Left ventricle myocardium superior (tissue), 1 donor: ENCODE results near the gene PRDM13. TPM values are rescaled to one million over a fixed set of nuclear protein-coding genes. Genes with fewer than 3 reads are reported as not detected.

Source experiments
- ATAC-seq: fragments of 200-7000 bp; cut with Tn5 transposase; one replicate; pipeline ENCODE4 v1.9.1; 2020; ENCODE audit warnings: mild to moderate bottlenecking, moderate library complexity
- DNase-seq: peaks from one replicate; pipeline ENCODE4 v3.0.0-alpha.2; 2020
- intact Hi-C: fragments of 100-400 bp; cut with micrococcal nuclease; formaldehyde crosslinking; loops from one replicate; pipeline ENCODE4 v1.11.0; 2022
- total RNA-seq: library from RNA; stranded (reverse); fragmentation: NEBNext Ultra II Directional; extraction: Animal tissue kit (Norgen Biotek cat#: 25700); gene quantifications from one replicate; pipeline ENCODE4 v1.2.1, GENCODE V29; 2021
- donor health status: DM: no; HTN: yes; CAD: no; lungs with severe emphysema.

Gene PRDM13
- total RNA-seq, 1 donor from 2014 or later: not detected

DNA sequence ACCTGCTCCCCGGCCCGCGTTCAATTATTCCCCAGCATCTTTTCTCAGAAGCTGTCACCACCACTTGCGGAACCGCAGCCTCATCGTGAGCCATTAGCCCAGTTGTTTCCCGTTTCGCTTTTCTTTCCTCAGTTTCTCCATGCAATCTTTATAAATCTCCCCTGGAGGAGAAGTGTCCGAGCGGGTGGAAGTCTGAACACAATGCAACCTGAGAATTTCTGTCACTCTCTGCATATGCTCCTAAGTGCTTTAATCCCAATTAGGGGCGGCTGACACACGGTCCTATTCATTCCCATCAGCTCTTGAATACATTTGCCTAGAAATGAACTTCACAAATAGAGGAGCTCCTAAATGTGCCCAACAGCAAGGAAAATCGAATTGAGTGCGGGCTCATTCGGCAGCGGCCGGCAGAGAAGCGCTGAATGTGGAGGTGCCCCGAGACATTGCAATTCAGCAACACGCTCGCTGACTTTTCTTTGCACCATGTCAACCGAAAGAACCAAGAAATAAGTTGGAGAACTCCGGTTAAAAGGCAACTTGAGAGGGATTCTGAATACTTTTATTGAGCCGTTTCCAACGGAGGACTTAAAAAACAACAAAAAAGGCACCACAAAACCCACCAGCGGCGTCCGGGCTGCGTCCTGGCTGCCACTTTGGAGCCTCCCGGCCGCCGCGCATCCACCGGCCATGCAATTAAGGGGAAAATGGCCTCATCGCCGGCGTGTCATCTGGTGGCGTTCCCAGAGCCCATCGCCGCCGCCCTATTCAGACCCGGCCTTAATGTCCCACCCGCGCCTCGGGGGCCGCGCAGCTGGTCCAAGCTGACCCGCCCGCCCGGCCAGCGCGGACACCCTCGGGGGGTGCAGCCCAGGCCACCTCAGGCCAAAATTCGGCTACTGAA, 3.9 kb upstream of the PRDM13 start:
- ATAC-seq (no peak), DNase-seq (no peak)
- intact Hi-C loops: no loop called here

DNA sequence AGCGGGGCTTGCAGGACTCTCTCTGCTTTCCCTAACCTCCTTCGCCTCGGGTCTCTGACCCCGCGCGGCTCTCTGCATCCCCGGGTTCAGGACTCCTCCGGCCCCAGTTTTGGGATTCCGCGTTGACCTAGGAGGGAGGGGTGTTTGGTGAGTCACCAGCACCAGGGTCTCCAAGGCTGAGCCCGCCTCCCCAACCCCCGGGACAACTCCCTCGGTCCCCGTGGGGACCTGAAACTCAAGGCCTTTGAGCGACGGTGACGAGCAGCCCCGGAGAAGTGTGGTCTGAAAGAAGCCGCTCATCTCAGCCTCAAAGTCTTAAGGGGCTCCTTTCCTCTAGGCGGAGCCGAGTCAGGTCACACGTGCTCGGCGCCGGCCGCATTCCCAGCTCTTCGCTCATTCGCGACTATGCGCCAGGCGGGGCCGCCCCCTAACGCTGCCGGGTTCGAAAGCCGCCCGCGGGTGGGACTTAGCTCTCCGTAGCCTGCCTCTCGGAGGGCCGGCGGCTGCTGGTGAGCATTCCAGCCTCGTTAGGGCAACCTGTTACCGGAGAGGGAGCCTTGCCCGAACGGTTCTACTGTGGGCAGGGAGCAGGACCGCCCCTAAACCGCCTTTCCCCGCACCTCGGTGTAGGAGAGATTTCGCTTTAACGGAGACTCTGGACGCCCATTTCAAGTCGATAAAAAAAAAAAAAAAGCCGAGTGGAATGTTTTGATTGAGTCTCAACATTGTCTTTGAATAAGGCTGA, 3.0 kb upstream of the PRDM13 start:
- intact Hi-C loops: no loop called here
- DNase-seq (no peak), ATAC-seq (peak; percentile 33)

DNA sequence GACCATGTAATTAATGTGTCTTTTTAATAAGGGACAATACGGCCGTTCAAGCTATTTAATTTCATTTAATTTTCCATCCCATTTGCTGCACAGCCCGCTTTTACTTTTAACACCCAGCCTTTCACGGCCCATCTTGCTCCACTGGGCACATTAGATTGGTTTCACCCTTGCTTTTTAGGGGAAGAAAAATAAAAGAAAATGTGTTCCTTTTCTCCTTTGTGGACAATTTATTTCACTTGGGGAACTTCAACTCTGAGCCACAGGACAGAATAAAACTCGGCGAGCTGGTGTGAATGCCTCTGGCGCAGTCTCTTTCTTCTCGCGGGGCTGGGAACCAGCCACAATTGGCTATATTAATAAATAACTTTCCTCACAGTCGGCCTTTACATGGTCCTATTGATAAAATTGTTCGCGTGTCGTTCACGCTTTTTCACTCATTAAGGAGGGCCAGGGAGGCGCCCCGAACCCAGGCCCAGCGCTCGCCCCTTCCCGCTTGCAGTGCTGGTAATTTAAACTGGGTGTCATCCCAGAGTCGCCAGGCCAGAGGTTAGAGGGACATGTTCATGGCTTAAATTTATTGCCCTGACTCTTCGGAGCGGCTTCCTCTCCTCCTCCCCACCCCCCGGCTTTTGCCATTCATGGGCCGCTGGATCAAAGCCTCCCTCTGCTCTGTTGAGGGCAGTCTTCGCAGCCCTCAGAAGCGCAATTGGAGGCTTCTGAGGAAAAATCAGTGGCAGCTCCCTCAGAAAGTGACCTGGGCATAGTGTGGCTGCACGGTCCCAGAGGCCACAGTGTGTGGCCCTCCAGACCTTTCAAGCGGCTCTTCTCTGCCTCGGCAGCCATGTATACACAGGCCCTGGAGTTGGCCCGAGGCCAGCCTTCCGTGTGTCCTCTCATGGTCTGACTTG, 2.2 kb upstream of the PRDM13 start:
- DNase-seq (no peak), ATAC-seq (no peak)
- intact Hi-C loops: no loop called here

DNA sequence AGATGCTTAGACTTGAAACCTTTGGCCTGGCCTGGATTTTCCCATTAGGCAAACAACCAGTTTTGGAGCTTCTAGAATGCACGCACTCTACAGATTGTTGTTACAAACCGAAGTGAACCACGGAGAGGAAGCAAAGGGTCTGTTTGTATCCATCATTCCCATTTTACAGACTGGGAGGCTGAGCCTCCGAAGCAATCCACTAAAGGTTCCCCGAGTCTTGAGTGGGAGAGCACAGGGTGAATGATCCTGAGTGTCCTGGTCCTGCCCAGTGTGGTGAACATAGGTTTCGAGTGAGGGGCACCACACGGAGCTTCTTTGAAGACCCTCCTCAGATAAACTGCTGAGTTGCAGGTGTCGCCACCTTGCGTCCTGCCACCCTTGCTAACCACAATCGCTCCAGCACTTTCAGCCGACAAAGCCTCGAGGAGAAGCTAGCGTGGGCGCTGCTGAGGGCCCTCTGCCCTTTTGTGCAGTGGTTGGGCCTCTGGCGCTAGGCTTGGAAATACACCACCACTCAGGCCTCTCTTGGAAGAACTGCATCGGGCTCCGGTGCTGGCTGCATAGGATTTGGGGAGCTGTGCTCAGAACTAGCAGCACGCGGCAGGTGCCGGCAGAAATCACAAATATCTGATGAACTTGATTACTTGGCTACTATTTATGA, 1.4 kb upstream of the PRDM13 start:
- intact Hi-C loops: no loop called here
- DNase-seq (no peak), ATAC-seq (no peak)

DNA sequence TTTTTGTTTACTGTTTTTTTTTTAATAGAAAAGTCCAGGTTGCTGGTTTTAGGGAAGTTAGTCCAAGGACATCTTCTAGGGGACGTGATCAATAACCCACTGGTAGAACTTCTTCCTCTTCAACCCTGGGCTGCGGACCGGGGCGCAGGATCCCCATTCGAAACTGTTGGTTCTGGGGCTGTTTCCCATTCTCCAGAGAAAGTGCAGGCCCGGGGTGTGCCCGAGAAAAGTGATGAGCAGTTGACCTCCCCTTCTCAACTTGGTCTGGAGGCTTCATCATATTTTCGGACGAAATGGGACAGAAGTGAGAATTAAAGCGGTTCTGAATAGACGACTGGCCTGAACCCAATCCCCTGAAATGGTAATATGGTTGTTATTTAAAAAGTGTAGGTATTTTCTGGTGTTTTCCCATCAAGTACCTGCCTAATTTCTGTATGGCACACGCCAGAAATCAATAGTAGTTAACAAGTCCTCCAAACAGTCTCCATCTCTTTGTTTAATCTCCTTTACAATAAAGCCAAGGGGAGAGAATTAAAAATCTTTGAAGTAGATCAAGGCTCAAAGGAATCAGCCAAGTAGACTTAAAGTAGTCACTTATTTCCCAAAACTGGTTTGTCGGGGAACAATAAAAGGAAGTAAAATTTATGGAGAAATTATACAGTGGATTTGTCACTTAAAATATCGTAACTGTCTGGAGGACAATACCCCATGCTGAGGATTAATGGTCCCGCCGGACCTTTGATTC, 550 bp upstream of the PRDM13 start:
- DNase-seq (no peak), ATAC-seq (no peak)
- intact Hi-C loops: no loop called here

DNA sequence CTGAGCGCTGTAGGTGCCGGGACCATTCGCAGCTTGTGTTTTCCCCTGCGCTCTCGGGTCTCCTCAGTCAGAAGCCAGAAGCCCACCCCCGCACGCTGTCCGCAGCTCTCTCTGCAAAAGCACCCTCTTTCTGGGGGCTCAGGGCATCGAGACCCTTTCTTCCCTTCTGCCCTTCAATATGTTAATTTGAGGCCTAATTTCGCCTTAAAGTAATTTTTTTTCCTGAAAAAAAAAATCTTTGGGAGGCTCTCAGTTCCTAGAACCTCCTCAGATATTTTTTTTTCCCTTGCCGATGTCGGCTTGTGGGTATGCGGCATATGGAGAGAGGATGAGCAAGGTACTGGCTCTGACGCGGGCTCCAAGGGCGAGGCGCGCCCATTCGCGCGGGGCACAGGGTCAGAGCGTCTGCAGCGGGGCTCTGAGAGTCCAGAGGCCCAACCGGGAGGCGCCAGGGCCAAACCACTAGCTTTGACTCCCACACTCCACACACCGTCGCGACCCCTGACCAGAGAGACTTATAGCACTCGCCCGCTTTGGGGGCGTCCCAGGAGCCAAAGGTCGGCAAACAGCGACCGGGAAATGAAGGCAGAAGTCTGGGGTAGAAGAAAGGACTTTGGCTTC, 893 bp downstream of the PRDM13 start:
- DNase-seq (no peak), ATAC-seq (no peak)
- intact Hi-C loops: no loop called here

DNA sequence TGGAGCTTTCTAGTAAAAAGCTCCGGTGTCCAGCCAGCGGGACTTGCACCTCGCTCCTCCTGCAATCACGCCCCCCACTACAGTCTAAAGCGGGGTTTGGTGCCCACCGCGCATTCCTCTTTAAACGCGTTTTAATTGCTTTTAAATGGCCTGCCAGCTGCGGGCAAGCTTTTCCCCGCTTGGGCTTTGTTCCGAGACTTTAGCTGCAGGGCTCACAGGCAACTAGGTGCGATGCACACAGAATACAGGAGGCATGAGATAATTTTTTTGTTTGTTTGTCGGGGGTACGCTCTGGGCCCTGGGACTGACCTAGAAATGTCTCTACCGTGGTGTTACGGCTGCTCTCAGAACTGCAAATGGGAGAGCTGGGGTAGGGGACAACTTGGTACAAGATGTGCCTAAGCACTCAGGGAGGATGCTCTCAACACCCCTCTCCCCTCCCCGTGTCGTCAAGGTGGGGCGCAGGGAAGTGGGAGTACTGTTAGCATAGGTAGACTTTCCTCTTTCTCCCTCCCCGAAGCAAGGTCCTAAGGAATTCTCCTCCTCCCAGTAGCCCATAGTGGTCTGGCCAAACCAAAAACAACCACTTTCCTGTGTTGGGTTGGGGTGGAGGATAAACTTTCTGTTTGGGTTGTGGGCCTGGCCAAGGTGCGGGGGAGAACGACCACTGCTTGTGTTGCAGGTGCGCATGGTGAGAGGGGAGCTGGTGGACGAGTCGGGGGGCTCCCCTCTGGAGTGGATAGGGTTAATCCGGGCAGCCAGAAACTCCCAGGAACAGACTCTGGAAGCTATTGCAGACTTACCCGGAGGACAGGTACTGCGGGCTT, 1.6 kb downstream of the PRDM13 start:
- DNase-seq (no peak), ATAC-seq (no peak)
- intact Hi-C loops: no loop called here

DNA sequence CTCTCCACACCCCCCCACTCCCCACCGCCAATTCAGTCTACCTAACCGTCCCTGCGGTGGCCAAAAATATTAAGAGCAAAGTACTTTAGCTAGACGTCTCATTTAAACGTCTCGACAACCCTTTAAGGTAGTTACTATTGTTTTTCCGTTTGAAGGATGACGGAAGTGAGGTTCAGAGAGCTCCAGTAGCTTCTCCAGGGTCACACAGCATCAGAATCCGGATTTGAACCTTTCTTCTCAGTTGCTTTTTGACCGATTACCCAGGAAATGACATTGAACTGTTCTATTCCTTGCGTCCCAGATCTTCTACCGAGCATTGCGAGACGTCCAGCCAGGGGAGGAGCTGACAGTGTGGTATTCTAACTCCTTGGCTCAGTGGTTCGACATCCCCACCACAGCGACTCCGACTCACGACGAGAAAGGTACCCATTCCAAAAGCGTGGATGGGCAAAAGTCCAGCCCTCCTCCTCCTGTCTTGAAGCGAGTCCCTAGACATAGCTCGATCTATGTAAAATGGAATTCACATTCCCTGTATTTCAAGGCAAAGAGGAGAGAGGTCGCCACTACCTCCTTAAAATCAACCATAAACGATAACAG, 2.4 kb downstream of the PRDM13 start:
- ATAC-seq: no peak

DNA sequence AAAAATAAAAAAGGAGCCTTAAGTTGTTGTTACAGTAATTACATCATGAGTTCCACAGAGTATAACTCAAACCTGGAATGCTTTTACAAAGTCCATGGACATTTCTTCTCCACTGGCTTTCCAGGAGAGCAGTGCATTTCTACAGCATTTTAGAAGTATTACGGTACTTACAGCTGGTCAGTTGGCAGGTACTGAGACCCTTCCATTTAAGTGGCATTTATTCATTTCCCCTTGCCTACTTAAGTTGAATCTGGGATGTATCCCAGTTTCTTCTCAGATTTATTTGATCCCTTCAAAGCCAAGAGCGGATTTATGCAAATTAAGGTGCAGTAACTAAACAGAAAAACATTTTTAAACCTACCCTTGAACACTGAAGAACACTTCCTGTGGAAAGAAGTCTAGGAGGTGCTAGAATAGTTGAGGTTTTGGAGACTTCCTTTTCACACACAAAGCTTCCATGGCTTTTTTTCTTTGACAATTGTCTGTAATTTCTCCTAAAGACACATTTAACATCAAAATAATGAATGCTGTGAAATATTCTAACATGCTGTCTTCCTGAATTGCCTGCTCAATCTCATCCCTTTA, 3.4 kb downstream of the PRDM13 start:
- DNase-seq (no peak), ATAC-seq (no peak)
- intact Hi-C loops: no loop called here

More for the DNA sequence above, 2.4 kb downstream of the PRDM13 start:
- DNase-seq: no peak
- intact Hi-C loops: no loop called here

DNA sequence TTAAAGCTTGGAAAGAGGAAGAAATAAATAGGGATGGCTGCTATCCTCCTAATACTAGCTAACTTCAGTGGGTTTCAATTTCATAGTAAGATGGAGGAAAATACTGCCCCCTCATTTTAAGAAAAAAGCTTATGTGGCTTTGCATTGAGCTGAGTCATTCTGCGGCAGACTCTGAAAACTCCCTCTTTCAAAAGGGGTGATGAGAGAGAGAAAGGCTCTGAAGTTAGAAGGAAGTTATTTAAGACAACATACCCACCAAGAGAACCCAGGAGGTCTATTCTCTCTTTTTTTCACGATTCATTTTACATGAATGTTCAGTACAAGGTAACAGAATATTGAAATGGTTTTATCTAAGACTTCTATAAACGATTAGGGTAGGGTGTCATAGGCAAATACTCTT, 4.5 kb downstream of the PRDM13 start:
- ATAC-seq (no peak), DNase-seq (no peak)
- intact Hi-C loops: no loop called here

DNA sequence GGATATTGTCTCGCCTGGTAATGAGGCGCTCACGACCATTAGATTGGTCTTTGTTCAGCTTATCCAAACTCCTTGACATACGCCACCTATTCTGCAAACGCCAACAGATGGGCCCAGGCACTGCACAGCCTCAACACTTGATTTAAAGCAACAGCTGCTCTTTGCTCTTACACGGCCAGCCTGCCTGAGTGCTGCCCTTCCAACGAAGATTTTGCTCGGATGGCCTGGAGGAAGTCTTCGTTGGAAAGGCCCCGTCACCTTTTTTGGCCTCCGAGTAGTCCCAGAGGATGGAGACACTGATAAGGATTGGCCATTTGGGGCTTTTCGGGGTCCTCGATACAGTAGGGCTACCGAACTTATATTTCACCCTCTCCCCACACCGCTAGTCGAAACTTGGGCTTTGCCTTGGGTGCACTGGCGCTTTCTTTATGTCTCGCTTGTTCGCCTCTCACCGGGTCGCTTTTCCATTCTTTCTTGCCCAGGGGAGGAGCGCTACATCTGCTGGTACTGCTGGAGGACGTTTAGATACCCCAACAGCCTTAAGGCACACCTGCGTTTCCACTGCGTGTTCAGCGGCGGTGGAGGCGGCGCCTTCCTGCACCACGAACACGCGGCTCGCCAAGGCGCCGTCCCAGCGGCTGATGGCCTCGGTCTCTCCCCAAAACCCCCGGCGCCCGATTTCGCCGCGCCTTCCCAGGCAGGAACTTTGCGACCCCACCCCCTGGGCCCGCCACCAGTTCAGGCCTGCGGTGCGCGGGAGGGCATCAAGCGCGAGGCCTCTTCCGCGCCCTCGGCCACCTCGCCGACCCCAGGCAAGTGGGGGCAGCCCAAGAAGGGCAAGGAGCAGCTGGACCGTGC, 6.1 kb downstream of the PRDM13 start:
- DNase-seq (no peak), ATAC-seq (no peak)
- intact Hi-C loops: no loop called here

DNA sequence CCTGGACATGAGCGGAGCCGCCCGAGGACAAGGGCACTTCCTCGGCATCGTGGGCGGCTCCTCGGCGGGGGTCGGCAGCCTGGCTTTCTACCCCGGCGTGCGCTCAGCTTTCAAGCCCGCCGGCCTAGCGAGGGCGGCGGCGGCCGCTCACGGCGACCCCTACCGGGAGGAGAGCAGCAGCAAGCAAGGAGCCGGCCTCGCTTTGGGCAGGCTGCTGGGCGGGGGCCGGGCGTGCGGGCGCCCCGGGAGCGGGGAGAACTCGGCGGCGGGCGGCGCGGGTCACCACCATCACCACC, 6.7 kb downstream of the PRDM13 start:
- DNase-seq: peak; percentile 57
- ATAC-seq: peak; percentile 75
- intact Hi-C loops: no loop called here

DNA sequence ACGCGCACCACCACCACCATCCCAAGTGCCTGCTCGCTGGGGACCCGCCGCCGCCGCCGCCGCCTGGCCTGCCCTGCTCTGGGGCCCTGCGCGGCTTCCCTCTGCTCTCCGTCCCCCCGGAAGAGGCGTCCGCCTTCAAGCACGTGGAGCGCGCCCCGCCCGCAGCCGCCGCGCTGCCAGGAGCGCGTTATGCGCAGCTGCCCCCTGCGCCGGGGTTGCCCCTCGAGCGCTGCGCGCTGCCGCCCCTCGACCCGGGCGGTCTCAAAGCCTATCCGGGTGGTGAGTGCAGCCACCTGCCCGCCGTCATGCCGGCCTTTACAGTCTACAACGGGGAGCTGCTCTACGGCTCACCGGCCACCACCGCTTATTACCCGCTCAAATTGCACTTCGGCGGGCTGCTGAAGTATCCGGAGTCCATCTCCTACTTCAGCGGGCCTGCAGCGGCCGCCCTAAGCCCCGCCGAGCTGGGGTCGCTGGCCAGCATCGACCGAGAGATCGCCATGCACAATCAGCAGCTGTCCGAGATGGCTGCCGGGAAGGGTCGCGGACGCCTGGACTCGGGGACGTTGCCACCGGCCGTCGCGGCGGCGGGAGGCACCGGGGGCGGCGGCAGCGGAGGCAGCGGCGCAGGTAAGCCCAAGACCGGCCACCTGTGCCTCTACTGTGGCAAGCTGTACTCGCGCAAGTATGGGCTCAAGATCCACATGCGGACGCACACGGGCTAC, 7.2 kb downstream of the PRDM13 start:
- ATAC-seq (peak; percentile 57), DNase-seq (no peak)
- intact Hi-C loops: no loop called here

DNA sequence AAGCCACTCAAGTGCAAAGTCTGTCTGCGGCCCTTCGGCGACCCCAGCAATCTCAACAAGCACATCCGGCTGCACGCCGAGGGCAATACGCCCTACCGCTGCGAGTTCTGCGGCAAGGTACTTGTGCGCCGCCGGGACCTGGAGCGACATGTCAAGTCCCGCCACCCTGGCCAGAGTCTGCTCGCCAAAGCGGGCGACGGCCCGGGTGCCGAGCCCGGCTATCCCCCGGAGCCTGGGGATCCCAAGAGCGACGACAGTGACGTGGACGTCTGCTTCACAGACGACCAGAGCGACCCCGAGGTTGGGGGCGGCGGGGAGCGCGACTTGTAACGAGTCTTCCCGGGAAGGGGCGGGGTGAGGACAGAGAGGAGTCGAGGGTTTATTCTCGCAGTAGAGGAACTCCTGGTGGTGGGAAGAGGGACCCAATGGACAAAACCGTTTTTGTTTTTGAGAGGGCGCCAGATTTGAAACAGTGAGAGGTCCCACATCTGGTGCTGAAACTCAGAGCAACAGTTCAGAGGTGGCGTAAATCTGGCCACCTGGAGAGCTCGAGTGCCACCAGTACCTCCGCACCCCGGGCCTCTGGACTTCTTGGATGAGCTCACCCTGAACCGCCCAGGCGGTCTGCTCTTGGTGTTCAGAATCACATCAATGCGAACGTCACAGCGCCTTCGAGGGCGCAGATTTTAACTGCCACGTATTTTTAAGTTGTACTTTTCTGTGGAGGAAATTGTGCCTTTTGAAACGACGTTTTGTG, 8.0 kb downstream of the PRDM13 start:
- DNase-seq (no peak), ATAC-seq (no peak)
- intact Hi-C loops: no loop called here
